Neural cell (in vitro differentiated cells): ENCODE results near the gene TNS3.

Experiments
- EP300 ChIP-seq: fragments of 450-650 bp; conservative IDR thresholded peaks from 2 replicates; pipeline ENCODE4 v1.6.1; 2014; ENCODE audit warnings: antibody characterized with exemption, mild to moderate bottlenecking, moderate library complexity; ENCODE audit not compliant: poor library complexity, severe bottlenecking
- EZH2 ChIP-seq: fragments of 200-600, 300-800 bp; shearing (Covaris generic), sonication (generic); IDR thresholded peaks from 2 replicates; pipeline ENCODE4 v1.6.1; 2014; ENCODE audit warnings: antibody characterized with exemption, low read length, borderline replicate concordance, mild to moderate bottlenecking; ENCODE audit not compliant: insufficient read depth, poor library complexity, severe bottlenecking
- MXI1 ChIP-seq: fragments of 450-650 bp; conservative IDR thresholded peaks from 2 replicates; pipeline ENCODE4 v1.6.1; 2014; ENCODE audit warnings: antibody characterized with exemption, mild to moderate bottlenecking; ENCODE audit not compliant: poor library complexity, severe bottlenecking
- POLR2AphosphoS5 ChIP-seq: IDR thresholded peaks from 2 replicates; pipeline ENCODE4 v1.6.1; 2012
- RAD21 ChIP-seq: fragments of 450-650 bp; conservative IDR thresholded peaks from 2 replicates; pipeline ENCODE4 v1.6.1; 2014; ENCODE audit warnings: antibody characterized with exemption, mild to moderate bottlenecking, moderate library complexity
- TF ChIP-seq, protein P1 (sequence below): fragments of 450-650 bp; IDR thresholded peaks from 2 replicates; pipeline ENCODE4 v1.5.1; 2014; ENCODE audit warnings: antibody characterized with exemption, mild to moderate bottlenecking, moderate library complexity; ENCODE audit not compliant: poor library complexity, severe bottlenecking
- TF ChIP-seq, protein P2 (sequence below): IDR thresholded peaks from 2 replicates; pipeline ENCODE4 v1.6.1; 2012; ENCODE audit warnings: borderline replicate concordance

DNA sequence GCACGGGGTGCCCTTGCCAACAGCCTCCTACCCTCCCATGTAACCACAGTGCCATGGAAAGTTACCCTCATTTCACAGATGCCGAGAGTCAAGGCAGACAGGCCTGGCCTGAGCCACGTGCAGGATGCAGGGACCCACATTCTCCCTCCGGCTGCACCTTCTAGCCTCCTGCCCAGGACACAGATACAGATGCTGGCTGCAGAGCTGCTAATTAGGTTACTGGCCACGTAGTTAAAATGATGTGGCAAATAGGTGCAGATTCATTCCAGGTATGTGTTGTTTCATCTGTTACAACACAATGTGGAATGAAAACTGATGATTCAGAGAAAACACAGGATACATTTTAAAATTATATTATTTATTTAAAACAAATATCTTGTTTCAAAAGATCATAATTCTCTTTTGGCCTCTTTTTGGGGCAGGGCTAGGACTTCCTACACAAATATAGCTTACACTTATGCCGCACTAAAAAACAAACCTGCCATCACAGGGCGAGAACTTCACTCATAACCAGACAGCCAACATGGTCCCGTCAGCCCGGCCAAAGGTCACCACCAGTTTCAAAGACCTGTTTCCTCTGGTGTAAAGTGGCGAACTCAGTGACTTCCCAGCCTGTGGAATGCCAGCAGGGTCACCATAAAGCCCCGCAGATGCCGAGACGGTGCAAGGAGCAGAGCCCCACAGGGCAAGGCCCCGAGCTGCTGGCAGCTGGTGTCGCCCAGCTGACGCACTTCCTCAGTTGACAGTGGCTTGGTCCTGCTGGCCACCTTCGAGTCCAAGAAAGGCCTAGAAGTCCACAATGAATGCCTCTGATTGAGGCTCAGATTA, 83.5 kb downstream of the TNS3 start:
- TF ChIP-seq, protein P1, sequence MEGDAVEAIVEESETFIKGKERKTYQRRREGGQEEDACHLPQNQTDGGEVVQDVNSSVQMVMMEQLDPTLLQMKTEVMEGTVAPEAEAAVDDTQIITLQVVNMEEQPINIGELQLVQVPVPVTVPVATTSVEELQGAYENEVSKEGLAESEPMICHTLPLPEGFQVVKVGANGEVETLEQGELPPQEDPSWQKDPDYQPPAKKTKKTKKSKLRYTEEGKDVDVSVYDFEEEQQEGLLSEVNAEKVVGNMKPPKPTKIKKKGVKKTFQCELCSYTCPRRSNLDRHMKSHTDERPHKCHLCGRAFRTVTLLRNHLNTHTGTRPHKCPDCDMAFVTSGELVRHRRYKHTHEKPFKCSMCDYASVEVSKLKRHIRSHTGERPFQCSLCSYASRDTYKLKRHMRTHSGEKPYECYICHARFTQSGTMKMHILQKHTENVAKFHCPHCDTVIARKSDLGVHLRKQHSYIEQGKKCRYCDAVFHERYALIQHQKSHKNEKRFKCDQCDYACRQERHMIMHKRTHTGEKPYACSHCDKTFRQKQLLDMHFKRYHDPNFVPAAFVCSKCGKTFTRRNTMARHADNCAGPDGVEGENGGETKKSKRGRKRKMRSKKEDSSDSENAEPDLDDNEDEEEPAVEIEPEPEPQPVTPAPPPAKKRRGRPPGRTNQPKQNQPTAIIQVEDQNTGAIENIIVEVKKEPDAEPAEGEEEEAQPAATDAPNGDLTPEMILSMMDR: no peak
- no peak for TF ChIP-seq EP300
- TF ChIP-seq RAD21: no peak
- TF ChIP-seq MXI1: no peak
- TF ChIP-seq POLR2AphosphoS5: no peak
- no peak for TF ChIP-seq EZH2
- TF ChIP-seq, protein P2, sequence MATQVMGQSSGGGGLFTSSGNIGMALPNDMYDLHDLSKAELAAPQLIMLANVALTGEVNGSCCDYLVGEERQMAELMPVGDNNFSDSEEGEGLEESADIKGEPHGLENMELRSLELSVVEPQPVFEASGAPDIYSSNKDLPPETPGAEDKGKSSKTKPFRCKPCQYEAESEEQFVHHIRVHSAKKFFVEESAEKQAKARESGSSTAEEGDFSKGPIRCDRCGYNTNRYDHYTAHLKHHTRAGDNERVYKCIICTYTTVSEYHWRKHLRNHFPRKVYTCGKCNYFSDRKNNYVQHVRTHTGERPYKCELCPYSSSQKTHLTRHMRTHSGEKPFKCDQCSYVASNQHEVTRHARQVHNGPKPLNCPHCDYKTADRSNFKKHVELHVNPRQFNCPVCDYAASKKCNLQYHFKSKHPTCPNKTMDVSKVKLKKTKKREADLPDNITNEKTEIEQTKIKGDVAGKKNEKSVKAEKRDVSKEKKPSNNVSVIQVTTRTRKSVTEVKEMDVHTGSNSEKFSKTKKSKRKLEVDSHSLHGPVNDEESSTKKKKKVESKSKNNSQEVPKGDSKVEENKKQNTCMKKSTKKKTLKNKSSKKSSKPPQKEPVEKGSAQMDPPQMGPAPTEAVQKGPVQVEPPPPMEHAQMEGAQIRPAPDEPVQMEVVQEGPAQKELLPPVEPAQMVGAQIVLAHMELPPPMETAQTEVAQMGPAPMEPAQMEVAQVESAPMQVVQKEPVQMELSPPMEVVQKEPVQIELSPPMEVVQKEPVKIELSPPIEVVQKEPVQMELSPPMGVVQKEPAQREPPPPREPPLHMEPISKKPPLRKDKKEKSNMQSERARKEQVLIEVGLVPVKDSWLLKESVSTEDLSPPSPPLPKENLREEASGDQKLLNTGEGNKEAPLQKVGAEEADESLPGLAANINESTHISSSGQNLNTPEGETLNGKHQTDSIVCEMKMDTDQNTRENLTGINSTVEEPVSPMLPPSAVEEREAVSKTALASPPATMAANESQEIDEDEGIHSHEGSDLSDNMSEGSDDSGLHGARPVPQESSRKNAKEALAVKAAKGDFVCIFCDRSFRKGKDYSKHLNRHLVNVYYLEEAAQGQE: no peak
